ENCODE data around the gene ARF6. TPM values are rescaled to one million over a fixed set of nuclear protein-coding genes. Genes with fewer than 3 reads are reported as not detected.

Gene ARF6
- total RNA-seq, 1 donor from 2014 or later: 55.3 TPM

DNA sequence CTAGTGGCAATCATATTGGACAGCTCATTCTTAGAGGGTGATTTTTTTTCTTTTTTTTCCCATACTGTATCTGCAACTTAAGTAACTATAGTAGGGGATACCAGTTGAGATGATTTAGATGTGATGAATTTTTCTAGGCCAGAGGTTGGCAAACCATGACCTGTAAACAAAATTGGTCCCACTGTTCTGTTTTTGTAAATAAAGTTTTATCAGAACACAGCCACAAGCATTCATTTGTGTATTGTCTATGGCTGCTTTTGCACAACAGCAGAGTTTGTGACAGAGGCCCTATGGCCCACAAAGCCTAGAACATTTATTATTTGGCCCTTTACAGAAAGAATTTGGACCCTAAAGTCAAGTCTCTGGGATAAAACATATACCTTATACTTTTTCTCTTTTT lies 11.4 kb downstream of the ARF6 start:
- H3K27ac Mint-ChIP-seq (ENCODE audit: unreplicated experiment): no peak overlapping the region
- no peaks in the 10 kb centered on the region for H3K9me3 Mint-ChIP-seq (ENCODE audit: unreplicated experiment)
- DNase-seq (ENCODE audit: low spot score): no peak
- no peaks in the 10 kb centered on the region for H3K36me3 Mint-ChIP-seq (ENCODE audit: low read depth, unreplicated experiment)
- TF ChIP-seq, protein P1, sequence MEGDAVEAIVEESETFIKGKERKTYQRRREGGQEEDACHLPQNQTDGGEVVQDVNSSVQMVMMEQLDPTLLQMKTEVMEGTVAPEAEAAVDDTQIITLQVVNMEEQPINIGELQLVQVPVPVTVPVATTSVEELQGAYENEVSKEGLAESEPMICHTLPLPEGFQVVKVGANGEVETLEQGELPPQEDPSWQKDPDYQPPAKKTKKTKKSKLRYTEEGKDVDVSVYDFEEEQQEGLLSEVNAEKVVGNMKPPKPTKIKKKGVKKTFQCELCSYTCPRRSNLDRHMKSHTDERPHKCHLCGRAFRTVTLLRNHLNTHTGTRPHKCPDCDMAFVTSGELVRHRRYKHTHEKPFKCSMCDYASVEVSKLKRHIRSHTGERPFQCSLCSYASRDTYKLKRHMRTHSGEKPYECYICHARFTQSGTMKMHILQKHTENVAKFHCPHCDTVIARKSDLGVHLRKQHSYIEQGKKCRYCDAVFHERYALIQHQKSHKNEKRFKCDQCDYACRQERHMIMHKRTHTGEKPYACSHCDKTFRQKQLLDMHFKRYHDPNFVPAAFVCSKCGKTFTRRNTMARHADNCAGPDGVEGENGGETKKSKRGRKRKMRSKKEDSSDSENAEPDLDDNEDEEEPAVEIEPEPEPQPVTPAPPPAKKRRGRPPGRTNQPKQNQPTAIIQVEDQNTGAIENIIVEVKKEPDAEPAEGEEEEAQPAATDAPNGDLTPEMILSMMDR (IDR thresholded peaks at IDR 0.05; ENCODE audit: unreplicated experiment): no peak
- H3K4me3 Mint-ChIP-seq (ENCODE audit: unreplicated experiment): no peak overlapping the region
- peaks cover 7% of the 10 kb centered on the region for H3K4me1 Mint-ChIP-seq (ENCODE audit: unreplicated experiment)
- H3K27me3 Mint-ChIP-seq (ENCODE audit: unreplicated experiment): peaks cover 2% of the 10 kb centered on the region

- no peak overlapping the region for H3K4me3 Mint-ChIP-seq (ENCODE audit: unreplicated experiment)
- H3K36me3 Mint-ChIP-seq (ENCODE audit: low read depth, unreplicated experiment): no peaks in the 10 kb centered on the region
- H3K9me3 Mint-ChIP-seq (ENCODE audit: unreplicated experiment): no peaks in the 10 kb centered on the region
- peaks cover 7% of the 10 kb centered on the region for H3K4me1 Mint-ChIP-seq (ENCODE audit: unreplicated experiment)
- H3K27me3 Mint-ChIP-seq (ENCODE audit: unreplicated experiment): peaks cover 2% of the 10 kb centered on the region
- H3K27ac Mint-ChIP-seq (ENCODE audit: unreplicated experiment): no peak overlapping the region
- TF ChIP-seq, protein P1 (IDR thresholded peaks at IDR 0.05; ENCODE audit: unreplicated experiment): no peak
- DNase-seq (ENCODE audit: low spot score): no peak
These were observed 13.1 kb downstream of the ARF6 start for GRCh38 chr14:49905989-49906388.

DNA sequence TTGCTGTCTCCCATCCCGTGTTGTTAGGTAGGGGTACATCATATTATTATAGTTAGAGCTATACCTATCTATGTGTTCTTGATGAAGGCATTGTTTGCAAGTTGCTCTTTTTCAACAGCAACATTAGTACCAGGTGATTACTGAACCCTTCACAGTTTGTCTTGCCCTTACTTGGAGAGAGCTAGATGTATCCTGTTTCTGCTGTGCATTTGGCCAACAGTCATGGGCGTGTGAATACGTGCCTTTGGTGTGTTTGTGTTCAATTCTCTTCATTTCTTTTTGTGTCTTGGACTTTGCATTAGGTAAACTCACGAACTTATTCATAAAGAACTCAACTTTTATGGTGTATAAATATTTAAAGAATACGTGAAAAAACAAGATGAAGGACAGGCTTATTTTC lies 14.3 kb downstream of the ARF6 start:
- Mint-ChIP-seq H3K4me3 (ENCODE audit: unreplicated experiment) (no peak overlapping the region), H3K27ac (ENCODE audit: unreplicated experiment) (no peak overlapping the region), H3K4me1 (ENCODE audit: unreplicated experiment) (peaks cover 7% of the 10 kb centered on the region), H3K27me3 (ENCODE audit: unreplicated experiment) (peaks cover 2% of the 10 kb centered on the region), H3K36me3 (ENCODE audit: low read depth, unreplicated experiment) (no peaks in the 10 kb centered on the region), H3K9me3 (ENCODE audit: unreplicated experiment) (no peaks in the 10 kb centered on the region)
- TF ChIP-seq, protein P1 (IDR thresholded peaks at IDR 0.05; ENCODE audit: unreplicated experiment): no peak
- DNase-seq (ENCODE audit: low spot score): no peak

DNA sequence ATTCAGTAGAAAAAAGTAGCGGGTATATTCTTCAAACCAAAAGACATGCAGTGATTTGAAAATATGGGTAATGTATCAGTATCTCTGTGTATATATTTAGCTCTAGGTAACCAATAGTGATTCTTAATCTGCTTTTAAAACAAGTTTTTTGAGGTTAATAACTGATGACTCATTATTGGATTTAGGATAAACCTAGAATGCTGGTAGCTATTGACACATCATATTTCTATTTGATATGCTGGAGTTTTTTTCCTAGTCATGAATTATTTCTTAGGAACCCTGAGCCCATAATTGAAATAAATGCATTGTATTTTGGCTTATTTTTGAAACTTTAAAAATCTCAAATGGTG lies 15.5 kb downstream of the ARF6 start:
- Mint-ChIP-seq H3K36me3 (ENCODE audit: low read depth, unreplicated experiment) (no peaks in the 10 kb centered on the region), H3K4me3 (ENCODE audit: unreplicated experiment) (no peak overlapping the region), H3K27me3 (ENCODE audit: unreplicated experiment) (peaks cover 2% of the 10 kb centered on the region), H3K4me1 (ENCODE audit: unreplicated experiment) (peaks cover 7% of the 10 kb centered on the region), H3K9me3 (ENCODE audit: unreplicated experiment) (no peaks in the 10 kb centered on the region), H3K27ac (ENCODE audit: unreplicated experiment) (no peak overlapping the region)
- TF ChIP-seq, protein P1 (IDR thresholded peaks at IDR 0.05; ENCODE audit: unreplicated experiment): no peak
- no peak for DNase-seq (ENCODE audit: low spot score)

DNA sequence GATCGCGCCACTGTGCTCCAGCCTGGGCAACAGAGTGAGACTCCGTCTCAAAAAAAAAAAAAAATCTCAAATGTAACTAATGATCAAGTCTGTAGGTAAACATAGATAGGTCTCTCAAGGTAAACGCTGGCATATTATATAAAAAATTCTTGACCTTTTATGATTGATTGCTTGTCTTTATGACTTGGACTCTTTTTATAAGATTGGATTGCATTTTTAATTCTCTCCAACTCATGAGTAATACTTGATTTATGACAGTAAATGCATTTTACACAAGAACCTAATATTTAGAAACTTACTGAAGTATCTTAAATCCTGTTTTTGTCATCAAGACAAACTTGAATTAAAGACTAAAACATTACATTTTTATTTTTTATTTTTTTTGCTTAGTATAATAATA lies 16.1 kb downstream of the ARF6 start:
- TF ChIP-seq, protein P1 (IDR thresholded peaks at IDR 0.05; ENCODE audit: unreplicated experiment): no peak
- no peak for DNase-seq (ENCODE audit: low spot score)
- Mint-ChIP-seq H3K27ac (ENCODE audit: unreplicated experiment) (no peak overlapping the region), H3K9me3 (ENCODE audit: unreplicated experiment) (no peaks in the 10 kb centered on the region), H3K4me1 (ENCODE audit: unreplicated experiment) (peaks cover 7% of the 10 kb centered on the region), H3K36me3 (ENCODE audit: low read depth, unreplicated experiment) (no peaks in the 10 kb centered on the region), H3K4me3 (ENCODE audit: unreplicated experiment) (no peak overlapping the region), H3K27me3 (ENCODE audit: unreplicated experiment) (peaks cover 2% of the 10 kb centered on the region)

All from endothelial cell (in vitro differentiated cells).